Measurements from ENCODE around the gene ASXL2. TPM values are rescaled to one million over a fixed set of nuclear protein-coding genes. Genes with fewer than 3 reads are reported as not detected.
"Not testable (repeated sequence)": the region's sequence is repeated elsewhere in the genome, so short reads cannot be mapped to it uniquely, and the experiment has no call there.

The ASXL2 gene
- total RNA-seq, 4 donors from 2014 or later = 22.9 to 27.6 (median 23.5) TPM

DNA sequence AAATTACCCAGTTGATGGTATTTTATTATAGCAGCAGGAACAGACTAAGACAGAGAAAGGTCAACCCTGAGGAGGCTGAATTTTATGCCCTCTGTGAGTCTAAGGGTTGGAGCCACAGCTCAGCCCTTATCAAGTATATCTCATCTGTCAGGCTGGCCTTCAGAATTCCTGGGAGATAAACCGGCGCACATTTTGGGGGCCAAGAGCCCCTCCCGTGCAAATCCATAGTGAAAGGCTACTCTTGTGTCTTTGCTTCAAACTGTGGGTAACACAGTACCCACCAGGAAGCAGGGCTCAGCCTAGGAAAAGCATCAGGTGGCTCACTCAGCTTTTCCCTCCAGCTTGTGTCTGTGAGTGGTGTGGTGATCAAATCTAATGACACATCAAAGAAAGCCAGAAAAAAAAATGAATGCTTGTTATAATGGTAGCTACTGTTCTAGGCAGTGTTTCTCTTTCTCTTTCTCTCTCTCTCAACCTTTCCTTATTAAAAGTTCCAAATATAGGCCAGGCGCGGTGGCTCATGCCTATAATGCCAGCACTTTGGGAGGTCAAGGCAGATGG is 25.0 kb upstream of the ASXL2 start:
- H3K27ac ChIP-seq = no peak overlapping the region
- WGBS = 80% methylated on average over 5 of the region's 5 CpGs
- no peaks in the 10 kb centered on the region for H3K36me3 ChIP-seq
- H3K4me1 ChIP-seq = no peaks in the 10 kb centered on the region
- no peaks in the 10 kb centered on the region for H3K9me3 ChIP-seq
- DNase-seq (ENCODE audit: low spot score in 2 of 2) = no peak
- TF ChIP-seq POLR2A (IDR thresholded peaks at IDR 0.05) (no peak), EP300 (IDR thresholded peaks at IDR 0.05) (no peak), POLR2AphosphoS5 (IDR thresholded peaks at IDR 0.05) (no peak)
- TF ChIP-seq, protein P1, sequence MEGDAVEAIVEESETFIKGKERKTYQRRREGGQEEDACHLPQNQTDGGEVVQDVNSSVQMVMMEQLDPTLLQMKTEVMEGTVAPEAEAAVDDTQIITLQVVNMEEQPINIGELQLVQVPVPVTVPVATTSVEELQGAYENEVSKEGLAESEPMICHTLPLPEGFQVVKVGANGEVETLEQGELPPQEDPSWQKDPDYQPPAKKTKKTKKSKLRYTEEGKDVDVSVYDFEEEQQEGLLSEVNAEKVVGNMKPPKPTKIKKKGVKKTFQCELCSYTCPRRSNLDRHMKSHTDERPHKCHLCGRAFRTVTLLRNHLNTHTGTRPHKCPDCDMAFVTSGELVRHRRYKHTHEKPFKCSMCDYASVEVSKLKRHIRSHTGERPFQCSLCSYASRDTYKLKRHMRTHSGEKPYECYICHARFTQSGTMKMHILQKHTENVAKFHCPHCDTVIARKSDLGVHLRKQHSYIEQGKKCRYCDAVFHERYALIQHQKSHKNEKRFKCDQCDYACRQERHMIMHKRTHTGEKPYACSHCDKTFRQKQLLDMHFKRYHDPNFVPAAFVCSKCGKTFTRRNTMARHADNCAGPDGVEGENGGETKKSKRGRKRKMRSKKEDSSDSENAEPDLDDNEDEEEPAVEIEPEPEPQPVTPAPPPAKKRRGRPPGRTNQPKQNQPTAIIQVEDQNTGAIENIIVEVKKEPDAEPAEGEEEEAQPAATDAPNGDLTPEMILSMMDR (IDR thresholded peaks at IDR 0.05) = no peak
- H3K4me3 ChIP-seq = no peak overlapping the region
- no peaks in the 10 kb centered on the region for H3K27me3 ChIP-seq

DNA sequence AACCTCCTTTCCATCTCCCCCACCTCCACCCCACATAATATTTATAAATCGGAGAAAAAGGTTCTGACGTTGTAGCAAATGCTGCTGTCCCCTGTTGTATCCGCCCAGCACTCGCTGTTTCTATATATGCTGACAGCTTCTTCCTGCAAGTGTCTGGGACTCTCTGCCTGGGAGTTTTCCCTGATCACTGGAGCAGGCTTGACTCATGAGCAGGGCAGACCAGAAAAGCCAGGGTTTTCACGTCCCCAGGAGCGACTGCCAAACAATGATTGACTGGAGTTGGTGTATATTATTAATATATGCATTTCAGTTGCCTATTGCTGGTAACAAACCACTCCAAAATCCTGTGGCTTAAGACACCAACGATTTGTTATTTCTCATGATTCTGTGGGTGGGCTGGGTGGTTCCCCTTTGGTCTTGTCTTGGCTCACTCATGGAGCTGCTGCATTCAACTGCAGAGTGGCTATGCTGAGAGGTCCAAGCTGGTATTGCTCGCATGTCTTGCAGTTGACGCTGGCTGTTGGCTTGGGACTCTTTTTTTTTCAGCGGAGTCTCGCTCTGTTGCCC is 21.2 kb upstream of the ASXL2 start:
- Histone ChIP-seq H3K9me3 (no peaks in the 10 kb centered on the region), H3K27me3 (no peaks in the 10 kb centered on the region), H3K27ac (no peak overlapping the region), H3K4me1 (no peaks in the 10 kb centered on the region), H3K4me3 (no peak overlapping the region), H3K36me3 (no peaks in the 10 kb centered on the region)
- 61% methylated on average over 11 of the region's 11 CpGs for whole genome bisulfite sequencing
- DNase-seq (ENCODE audit: low spot score in 2 of 2) = no peak
- TF ChIP-seq, protein P1 (IDR thresholded peaks at IDR 0.05) = no peak
- TF ChIP-seq EP300 (IDR thresholded peaks at IDR 0.05) = no peak
- TF ChIP-seq POLR2AphosphoS5 (IDR thresholded peaks at IDR 0.05) = no peak

DNA sequence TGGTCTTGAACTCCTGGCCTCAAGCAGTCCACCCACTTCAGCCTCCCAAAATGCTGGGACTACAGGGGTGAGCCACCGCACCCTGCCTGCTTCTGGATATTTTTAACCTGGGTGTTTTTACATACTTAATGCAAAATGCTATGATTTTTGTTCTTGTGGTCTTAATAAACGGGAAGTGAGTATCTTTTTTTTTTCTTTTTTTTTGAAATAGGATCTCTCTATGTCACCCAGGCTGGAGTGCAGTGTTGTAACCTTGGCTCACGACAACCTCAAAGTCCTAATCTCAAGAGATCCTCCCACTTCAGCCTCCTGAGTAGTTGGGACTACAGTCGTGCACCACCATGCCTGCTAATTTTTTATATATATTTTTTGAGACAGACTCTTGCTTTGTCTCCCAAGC is 19.2 kb upstream of the ASXL2 start:
- Histone ChIP-seq H3K9me3 (no peaks in the 10 kb centered on the region), H3K4me1 (no peaks in the 10 kb centered on the region), H3K4me3 (no peak overlapping the region), H3K36me3 (no peaks in the 10 kb centered on the region), H3K27me3 (no peaks in the 10 kb centered on the region), H3K27ac (no peak overlapping the region)
- TF ChIP-seq POLR2AphosphoS5 (IDR thresholded peaks at IDR 0.05) = no peak
- TF ChIP-seq, protein P1 (IDR thresholded peaks at IDR 0.05) = no peak
- TF ChIP-seq EP300 (IDR thresholded peaks at IDR 0.05) = no peak
- TF ChIP-seq POLR2A (IDR thresholded peaks at IDR 0.05) = no peak
- no peak for DNase-seq (ENCODE audit: low spot score in 2 of 2)
- WGBS = 69% methylated on average over 4 of the region's 4 CpGs

DNA sequence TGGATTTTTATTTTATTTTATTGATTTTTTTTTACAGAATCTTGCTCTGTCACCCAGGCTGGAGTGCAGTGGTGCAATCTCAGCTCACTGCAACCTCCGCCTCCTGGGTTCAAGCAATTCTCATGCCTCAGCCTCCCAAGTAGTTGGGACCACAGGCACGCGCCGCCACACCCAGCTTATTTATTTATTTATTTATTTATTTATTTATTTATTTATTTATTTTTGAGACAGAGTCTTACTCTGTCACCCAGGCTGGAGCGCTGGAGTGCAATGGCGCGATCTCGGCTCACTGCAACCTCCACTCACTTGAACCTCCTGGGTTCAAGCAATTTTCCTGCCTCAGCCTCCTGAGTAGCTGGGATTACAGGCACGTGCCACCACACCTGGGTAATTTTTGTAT is 18.0 kb upstream of the ASXL2 start:
- not testable (repeated sequence) for H3K36me3 ChIP-seq; DNase-seq (ENCODE audit: low spot score in 2 of 2); H3K4me3 ChIP-seq; H3K27me3 ChIP-seq; H3K9me3 ChIP-seq; H3K4me1 ChIP-seq; H3K27ac ChIP-seq
- WGBS = 93% methylated on average over 9 of the region's 9 CpGs

DNA sequence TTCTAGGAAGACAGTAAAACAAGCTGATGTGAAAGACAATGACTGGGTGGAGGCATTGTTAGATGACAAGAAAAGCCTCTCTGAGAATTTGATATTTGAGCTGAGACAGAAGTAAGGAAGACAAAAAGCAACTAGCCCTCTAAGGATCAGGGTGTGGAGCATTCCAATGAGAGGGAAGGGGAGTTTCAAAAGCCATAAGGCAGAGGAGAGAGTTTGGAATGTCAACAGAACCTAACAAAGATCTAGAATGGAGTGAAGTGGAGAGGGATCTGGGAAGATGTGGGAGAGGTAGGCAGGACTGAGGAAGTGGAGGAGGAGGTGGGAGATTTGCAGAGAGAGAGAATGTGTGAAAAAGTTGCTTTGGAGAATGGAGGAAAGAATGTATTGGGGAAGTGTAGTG is 17.3 kb upstream of the ASXL2 start:
- no peaks in the 10 kb centered on the region for H3K9me3 ChIP-seq
- no peak overlapping the region for H3K27ac ChIP-seq
- no peaks in the 10 kb centered on the region for H3K36me3 ChIP-seq
- no peaks in the 10 kb centered on the region for H3K27me3 ChIP-seq
- no peak for DNase-seq (ENCODE audit: low spot score in 2 of 2)
- H3K4me3 ChIP-seq = no peak overlapping the region
- TF ChIP-seq EP300 (IDR thresholded peaks at IDR 0.05) = no peak
- no peak for TF ChIP-seq POLR2AphosphoS5 (IDR thresholded peaks at IDR 0.05)
- TF ChIP-seq, protein P1 (IDR thresholded peaks at IDR 0.05) = no peak
- H3K4me1 ChIP-seq = no peaks in the 10 kb centered on the region

DNA sequence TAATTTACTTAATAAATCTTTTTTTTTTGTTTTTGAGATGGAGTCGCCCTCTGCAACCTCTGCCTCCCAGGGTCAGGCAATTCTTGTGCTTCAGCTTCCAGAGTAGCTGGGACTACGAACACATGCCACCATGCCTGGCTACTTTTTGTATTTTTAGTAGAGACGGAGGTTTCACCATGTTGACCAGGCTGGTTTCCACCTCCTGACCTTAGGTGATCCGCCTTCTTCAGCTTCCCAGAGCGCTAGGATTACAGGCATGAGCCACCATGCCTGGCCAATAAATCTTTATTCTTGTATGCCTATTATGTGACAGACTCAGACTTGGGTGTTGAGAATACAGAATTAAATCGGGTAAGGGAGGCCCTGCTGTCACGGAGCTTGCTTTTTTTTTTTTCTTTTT is 16.7 kb upstream of the ASXL2 start:
- WGBS = 86% methylated on average over 7 of the region's 7 CpGs
- H3K36me3 ChIP-seq = no peaks in the 10 kb centered on the region
- no peak for DNase-seq (ENCODE audit: low spot score in 2 of 2)
- no peak overlapping the region for H3K27ac ChIP-seq
- H3K4me1 ChIP-seq = no peaks in the 10 kb centered on the region
- H3K9me3 ChIP-seq = no peaks in the 10 kb centered on the region
- no peaks in the 10 kb centered on the region for H3K27me3 ChIP-seq
- no peak for TF ChIP-seq EP300 (IDR thresholded peaks at IDR 0.05)
- TF ChIP-seq, protein P1 (IDR thresholded peaks at IDR 0.05) = no peak
- no peak for TF ChIP-seq POLR2AphosphoS5 (IDR thresholded peaks at IDR 0.05)
- TF ChIP-seq POLR2A (IDR thresholded peaks at IDR 0.05) = no peak
- H3K4me3 ChIP-seq = no peak overlapping the region

Measured in suprapubic skin (tissue), 4 donors.